Measurements from ENCODE around the gene CD2BP2.

The CD2BP2 gene

GRCh38 chr16:30382111-30382881 lies 27.2 kb upstream of the CD2BP2 start, which contains the start of gene SEPTIN1:
TSS of gene SEPTIN1 (minus strand) at chr16:30382561. CDS start at chr16:30382542, 19 bp downstream.
- ATAC-seq (replicated peaks) = peak; percentile 45 to 47
- Mint-ChIP-seq H3K9me3 (peaks cover 0 to 2% of the 10 kb centered on the region in 2 donors), H3K4me3 (peak within 1 kb of the TSS; percentile 86 to 90), H3K27ac (peak within 1 kb of the TSS; percentile 98), H3K4me1 (peaks cover 36 to 66% of the 10 kb centered on the region in 2 donors), H3K36me3 (peaks cover 23 to 24% of the 10 kb centered on the region in 2 donors), H3K27me3 (no peaks in the 10 kb centered on the region)
- peak; percentile 67 for DNase-seq

DNA sequence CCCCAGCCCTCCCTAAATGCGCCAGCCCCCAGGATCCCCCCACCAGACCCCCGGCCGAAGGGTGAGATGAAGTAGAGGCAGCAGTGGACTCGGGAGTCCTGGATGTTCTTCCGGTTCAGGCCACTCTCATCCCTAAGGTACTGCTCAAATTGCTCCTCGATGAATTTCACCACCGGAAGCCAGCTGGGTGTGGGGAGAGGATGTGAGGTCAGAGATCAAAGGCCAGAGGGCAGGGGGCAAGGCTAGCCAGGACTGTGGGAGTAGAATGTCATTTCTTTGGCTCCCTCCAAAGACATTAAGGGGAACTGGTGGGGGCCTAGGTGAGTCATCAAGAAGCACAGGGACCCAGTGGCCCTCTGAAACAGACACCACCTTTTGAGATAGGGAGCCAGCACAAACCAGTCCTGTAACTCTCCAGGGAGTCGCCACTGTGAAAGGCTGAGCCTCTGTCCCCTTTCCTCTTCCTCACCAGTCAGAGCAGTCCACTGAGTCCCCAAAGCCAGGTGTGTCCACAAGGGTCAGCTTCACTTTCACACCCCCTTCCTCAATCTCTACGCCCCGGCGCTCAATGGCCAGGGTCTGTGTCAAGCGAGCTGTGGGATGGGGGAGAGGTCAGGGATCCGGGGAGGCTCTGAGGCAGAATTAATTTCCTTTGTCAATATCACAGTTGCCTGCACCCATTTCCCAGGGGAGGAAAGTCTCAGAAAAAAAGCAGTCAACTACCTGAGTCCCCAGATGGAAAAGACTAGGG lies 26.4 kb upstream of the CD2BP2 start:
- H3K4me3 Mint-ChIP-seq = peak overlapping the region; percentile 86 to 90
- ATAC-seq (replicated peaks) (no peak), DNase-seq (no peak)
- peaks cover 0 to 2% of the 10 kb centered on the region in 2 donors for H3K9me3 Mint-ChIP-seq
- H3K4me1 Mint-ChIP-seq = peaks cover 38 to 72% of the 10 kb centered on the region in 2 donors
- no peaks in the 10 kb centered on the region for H3K27me3 Mint-ChIP-seq
- H3K36me3 Mint-ChIP-seq = peaks cover 23 to 24% of the 10 kb centered on the region in 2 donors
- peak overlapping the region; percentile 98 for H3K27ac Mint-ChIP-seq

GRCh38 chr16:30380803-30381208 lies 25.7 kb upstream of the CD2BP2 start:
- no peak for DNase-seq

DNA sequence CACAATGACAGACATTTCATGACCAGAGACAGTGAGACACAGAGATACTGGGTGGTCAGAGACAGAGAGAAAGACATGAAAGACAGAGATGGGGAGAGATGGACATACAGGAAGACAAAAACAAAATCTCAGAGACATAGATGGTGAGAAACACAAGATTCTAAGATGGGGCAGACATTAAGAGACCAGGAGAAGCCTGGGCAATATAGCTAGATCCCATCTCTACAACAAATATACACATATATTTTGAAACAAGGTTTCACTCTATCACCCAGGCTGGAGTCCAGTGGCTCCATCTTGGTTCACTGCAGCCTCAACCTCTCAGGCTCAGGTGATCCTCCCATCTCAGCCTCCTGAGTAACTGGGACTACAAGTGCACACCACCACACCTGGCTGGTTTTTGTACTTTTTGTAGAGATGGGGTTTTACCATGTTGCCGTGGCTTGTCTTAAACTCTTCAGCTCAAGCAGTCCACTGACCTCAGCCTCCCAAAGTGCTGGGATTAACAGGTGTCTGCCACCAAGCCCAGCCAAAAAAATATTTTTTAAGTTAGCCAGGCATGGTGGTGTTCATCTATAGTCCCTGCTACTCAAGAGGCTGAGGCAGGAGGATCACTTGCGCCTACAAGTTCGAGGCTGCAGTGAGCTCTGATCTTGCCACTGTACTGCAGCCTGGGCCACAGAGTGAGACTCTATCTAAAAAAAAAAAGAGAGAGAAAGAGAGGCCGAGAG lies 25.1 kb upstream of the CD2BP2 start:
- Mint-ChIP-seq H3K27me3 (no peaks in the 10 kb centered on the region), H3K4me3 (peak overlapping the region; percentile 97 to 100), H3K4me1 (peaks cover 38 to 72% of the 10 kb centered on the region in 2 donors), H3K36me3 (peaks cover 23 to 24% of the 10 kb centered on the region in 2 donors), H3K27ac (peak overlapping the region; percentile 100), H3K9me3 (peaks cover 0 to 2% of the 10 kb centered on the region in 2 donors)
- DNase-seq = no peak
- ATAC-seq (replicated peaks) = no peak

More at GRCh38 chr16:30380803-30381208, 25.7 kb upstream of the CD2BP2 start:
- Mint-ChIP-seq H3K27ac (peak overlapping the region; percentile 51), H3K4me1 (peaks cover 38 to 72% of the 10 kb centered on the region in 2 donors), H3K27me3 (no peaks in the 10 kb centered on the region), H3K9me3 (peaks cover 0 to 2% of the 10 kb centered on the region in 2 donors), H3K4me3 (peak overlapping the region; percentile 86 to 90), H3K36me3 (peaks cover 23 to 24% of the 10 kb centered on the region in 2 donors)
- no peak for ATAC-seq (replicated peaks)

GRCh38 chr16:30379158-30379783 lies 24.2 kb upstream of the CD2BP2 start:
- ATAC-seq (replicated peaks) (no peak), DNase-seq (no peak)
- peaks cover 38 to 72% of the 10 kb centered on the region in 2 donors for H3K4me1 Mint-ChIP-seq
- H3K9me3 Mint-ChIP-seq = peaks cover 0 to 2% of the 10 kb centered on the region in 2 donors
- peak overlapping the region; percentile 97 to 100 for H3K4me3 Mint-ChIP-seq
- no peaks in the 10 kb centered on the region for H3K27me3 Mint-ChIP-seq
- peaks cover 23 to 24% of the 10 kb centered on the region in 2 donors for H3K36me3 Mint-ChIP-seq
- H3K27ac Mint-ChIP-seq = peak overlapping the region; percentile 100

- Mint-ChIP-seq H3K4me3 (peak overlapping the region; percentile 97 to 100), H3K4me1 (peaks cover 35 to 68% of the 10 kb centered on the region in 2 donors), H3K9me3 (peaks cover 0 to 2% of the 10 kb centered on the region in 2 donors), H3K36me3 (peaks cover 23 to 24% of the 10 kb centered on the region in 2 donors), H3K27ac (peak overlapping the region; percentile 100), H3K27me3 (no peaks in the 10 kb centered on the region)
- DNase-seq (peak; percentile 98), ATAC-seq (replicated peaks) (peak; percentile 84 to 88)
These were observed 23.4 kb upstream of the CD2BP2 start for GRCh38 chr16:30378236-30379157.

- Mint-ChIP-seq H3K36me3 (peaks cover 23 to 24% of the 10 kb centered on the region in 2 donors), H3K27me3 (no peaks in the 10 kb centered on the region), H3K9me3 (peaks cover 0 to 2% of the 10 kb centered on the region in 2 donors), H3K4me1 (peaks cover 35 to 61% of the 10 kb centered on the region in 2 donors), H3K4me3 (peak overlapping the region; percentile 97 to 100), H3K27ac (peak overlapping the region; percentile 100)
- DNase-seq (peak; percentile 83), ATAC-seq (replicated peaks) (peak; percentile 52 to 62)
These were observed 22.7 kb upstream of the CD2BP2 start for GRCh38 chr16:30377812-30378235.

DNA sequence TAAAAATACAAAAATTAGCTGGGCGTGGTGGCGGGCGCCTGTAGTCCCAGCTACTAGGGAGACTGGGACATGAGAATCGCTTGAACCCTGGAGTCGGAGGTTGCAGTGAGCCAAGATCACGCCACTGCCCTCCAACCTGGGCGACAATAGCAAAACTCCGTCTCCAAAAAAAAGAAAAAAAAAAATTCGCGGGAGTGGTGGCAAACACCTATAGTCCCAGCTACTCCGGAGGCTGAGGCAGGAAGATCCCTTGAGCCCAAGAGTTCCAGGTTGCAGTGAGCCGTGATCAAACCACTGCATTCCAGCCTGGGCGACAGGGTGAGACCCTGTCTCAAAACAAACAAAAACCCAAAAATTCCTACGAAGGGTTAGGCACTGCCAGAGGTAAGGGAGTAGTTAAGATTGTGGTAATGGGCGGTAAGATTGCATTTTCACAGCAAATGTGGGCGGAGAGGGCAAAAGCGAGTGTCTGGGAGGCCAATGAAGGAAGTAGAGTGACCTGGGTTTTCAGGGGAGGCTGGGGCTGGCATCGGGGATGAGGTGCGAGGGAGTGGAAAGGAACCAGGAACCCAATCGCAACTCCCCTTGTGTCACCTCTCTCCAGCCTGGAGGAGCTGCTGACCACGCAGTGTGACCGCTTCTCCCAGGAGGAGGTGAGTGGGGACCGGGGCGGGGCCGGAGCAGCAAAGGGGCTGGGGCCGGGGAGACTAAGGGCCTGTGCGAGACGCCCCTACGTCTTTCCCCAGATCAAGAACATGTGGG lies 22.1 kb upstream of the CD2BP2 start:
- peak overlapping the region; percentile 97 to 100 for H3K4me3 Mint-ChIP-seq
- peaks cover 31 to 55% of the 10 kb centered on the region in 2 donors for H3K4me1 Mint-ChIP-seq
- H3K27ac Mint-ChIP-seq = peak overlapping the region; percentile 100
- peaks cover 20 to 23% of the 10 kb centered on the region in 2 donors for H3K36me3 Mint-ChIP-seq
- H3K27me3 Mint-ChIP-seq = no peaks in the 10 kb centered on the region
- DNase-seq = no peak
- peak; percentile 2 to 12 for ATAC-seq (replicated peaks)
- peaks cover 0 to 2% of the 10 kb centered on the region in 2 donors for H3K9me3 Mint-ChIP-seq

- peak overlapping the region; percentile 100 for H3K27ac Mint-ChIP-seq
- peaks cover 0 to 2% of the 10 kb centered on the region in 2 donors for H3K9me3 Mint-ChIP-seq
- H3K4me1 Mint-ChIP-seq = peaks cover 34 to 55% of the 10 kb centered on the region in 2 donors
- H3K36me3 Mint-ChIP-seq = peaks cover 20 to 23% of the 10 kb centered on the region in 2 donors
- H3K4me3 Mint-ChIP-seq = peak overlapping the region in 1 of 2 donors; percentile 97
- DNase-seq (no peak), ATAC-seq (replicated peaks) (no peak)
- H3K27me3 Mint-ChIP-seq = no peaks in the 10 kb centered on the region
These were observed 21.4 kb upstream of the CD2BP2 start for GRCh38 chr16:30376461-30376902.

DNA sequence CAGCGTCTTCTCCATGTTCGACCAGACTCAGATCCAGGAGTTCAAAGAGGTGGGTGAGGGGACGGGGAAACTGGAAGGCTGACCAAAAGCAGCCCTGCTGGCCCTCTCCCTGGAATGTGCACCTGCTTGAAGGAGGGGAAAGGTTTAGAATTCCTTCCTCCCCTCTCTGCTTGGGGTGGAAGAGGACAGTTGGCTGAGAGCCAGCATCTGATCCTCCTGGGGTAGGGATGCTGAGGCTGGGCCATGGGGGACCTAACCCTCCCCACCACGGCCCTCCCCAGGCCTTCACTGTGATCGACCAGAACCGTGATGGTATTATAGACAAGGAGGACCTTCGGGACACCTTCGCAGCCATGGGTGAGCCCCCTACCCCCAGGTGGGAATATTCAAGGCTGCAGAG lies 20.8 kb upstream of the CD2BP2 start:
- Mint-ChIP-seq H3K36me3 (peaks cover 20 to 21% of the 10 kb centered on the region in 2 donors), H3K27me3 (no peaks in the 10 kb centered on the region), H3K4me1 (peaks cover 32 to 54% of the 10 kb centered on the region in 2 donors), H3K9me3 (peaks cover 0 to 2% of the 10 kb centered on the region in 2 donors), H3K4me3 (no peak overlapping the region), H3K27ac (no peak overlapping the region)
- ATAC-seq (replicated peaks) (no peak), DNase-seq (no peak)

GRCh38 chr16:30374538-30374937 lies 19.4 kb upstream of the CD2BP2 start, which contains the start of gene MYL11:
TSS of gene MYL11 (plus strand) at chr16:30374802. CDS start at chr16:30374858, 56 bp downstream.
- Mint-ChIP-seq H3K4me1 (peaks cover 25 to 42% of the 10 kb centered on the region in 2 donors), H3K4me3 (no peak within 1 kb of the TSS), H3K27ac (peak within 1 kb of the TSS; percentile 67), H3K27me3 (no peaks in the 10 kb centered on the region), H3K36me3 (peaks cover 9 to 11% of the 10 kb centered on the region in 2 donors), H3K9me3 (no peaks in the 10 kb centered on the region)
- no peak for ATAC-seq (replicated peaks)
- DNase-seq = no peak

DNA sequence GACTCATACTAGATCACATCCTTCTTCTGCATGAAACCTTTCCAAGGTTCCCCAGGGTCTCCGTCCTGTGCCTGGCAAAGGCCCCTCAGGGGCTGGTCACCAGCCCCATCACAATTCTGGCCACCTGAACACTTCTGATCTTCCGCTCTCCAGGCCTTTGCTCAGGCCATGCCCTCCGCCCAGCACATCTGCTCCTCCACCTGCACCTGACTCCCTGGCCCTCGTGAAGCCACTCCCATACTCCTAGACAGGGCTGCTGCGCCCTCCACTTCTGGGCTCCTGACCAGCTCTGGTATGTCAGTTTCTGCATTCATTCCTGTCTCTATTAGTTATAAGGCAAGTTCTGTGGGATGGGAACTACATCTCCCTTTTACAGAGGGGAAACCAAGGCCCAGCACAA lies 17.6 kb upstream of the CD2BP2 start:
- H3K27ac Mint-ChIP-seq = peak overlapping the region; percentile 72
- no peaks in the 10 kb centered on the region for H3K9me3 Mint-ChIP-seq
- ATAC-seq (replicated peaks) (no peak), DNase-seq (no peak)
- peaks cover 28 to 41% of the 10 kb centered on the region in 2 donors for H3K4me1 Mint-ChIP-seq
- H3K36me3 Mint-ChIP-seq = peaks cover 4 to 13% of the 10 kb centered on the region in 2 donors
- H3K4me3 Mint-ChIP-seq = no peak overlapping the region
- H3K27me3 Mint-ChIP-seq = no peaks in the 10 kb centered on the region

Data from stimulated activated naive B cell treated with anti-CD40 and anti-IgM and Interleukin-4, amounts not matched to agents 10 μg/mL and 1 μg/mL and 100 μg/mL, for 72 hours (primary cell).